Measurements from ENCODE around the gene ATXN7L2. TPM values are rescaled to one million over a fixed set of nuclear protein-coding genes. Genes with fewer than 3 reads are reported as not detected.

Gene ATXN7L2
- total RNA-seq, 1 donor from 2014 or later, result 5.9 TPM

- H3K4me1 ChIP-seq, result peaks cover 0 to 15% of the 10 kb centered on the region in 2 donors
- DNase-seq (ENCODE audit: low spot score in 2 of 2), result no peak
- no peak for TF ChIP-seq CTCF (IDR thresholded peaks at IDR 0.05)
- H3K36me3 ChIP-seq, result no peaks in the 10 kb centered on the region
- H3K27ac ChIP-seq, result no peak overlapping the region
- H3K9me3 ChIP-seq, result no peaks in the 10 kb centered on the region
- no peaks in the 10 kb centered on the region for H3K27me3 ChIP-seq
- intact Hi-C loops (cut with DNase I), result no loop called here
- no peak overlapping the region for H3K4me3 ChIP-seq
These were observed 29.5 kb downstream of the ATXN7L2 start for GRCh38 chr1:109513110-109513710.

GRCh38 chr1:109514846-109515245, 31.1 kb downstream of the ATXN7L2 start:
- Histone ChIP-seq H3K27ac (no peak overlapping the region), H3K27me3 (no peaks in the 10 kb centered on the region), H3K4me3 (no peak overlapping the region), H3K36me3 (no peaks in the 10 kb centered on the region), H3K9me3 (no peaks in the 10 kb centered on the region), H3K4me1 (peaks cover 0 to 7% of the 10 kb centered on the region in 2 donors)
- no peak for DNase-seq (ENCODE audit: low spot score in 2 of 2)
- intact Hi-C loops (cut with DNase I), result no loop called here
- no peak for TF ChIP-seq CTCF (IDR thresholded peaks at IDR 0.05)

GRCh38 chr1:109516872-109517271, 33.2 kb downstream of the ATXN7L2 start:
- H3K36me3 ChIP-seq, result no peaks in the 10 kb centered on the region
- no peak overlapping the region for H3K27ac ChIP-seq
- intact Hi-C loops (cut with DNase I), result no loop called here
- H3K4me3 ChIP-seq, result no peak overlapping the region
- no peaks in the 10 kb centered on the region for H3K27me3 ChIP-seq
- TF ChIP-seq CTCF (IDR thresholded peaks at IDR 0.05), result no peak
- DNase-seq (ENCODE audit: low spot score in 2 of 2), result no peak
- no peaks in the 10 kb centered on the region for H3K4me1 ChIP-seq
- H3K9me3 ChIP-seq, result no peaks in the 10 kb centered on the region

- no peak for TF ChIP-seq CTCF (IDR thresholded peaks at IDR 0.05)
- Histone ChIP-seq H3K36me3 (no peaks in the 10 kb centered on the region), H3K4me1 (no peaks in the 10 kb centered on the region), H3K27me3 (no peaks in the 10 kb centered on the region), H3K9me3 (no peaks in the 10 kb centered on the region), H3K27ac (no peak overlapping the region), H3K4me3 (no peak overlapping the region)
- intact Hi-C loops (cut with DNase I), result no loop called here
- DNase-seq (ENCODE audit: low spot score in 2 of 2), result no peak
These were observed 33.6 kb downstream of the ATXN7L2 start for GRCh38 chr1:109517337-109517736.

GRCh38 chr1:109521002-109521951, 37.6 kb downstream of the ATXN7L2 start:
- no peaks in the 10 kb centered on the region for H3K27me3 ChIP-seq
- no peak for DNase-seq (ENCODE audit: low spot score in 2 of 2)
- H3K36me3 ChIP-seq, result no peaks in the 10 kb centered on the region
- no peaks in the 10 kb centered on the region for H3K9me3 ChIP-seq
- no peak for TF ChIP-seq CTCF (IDR thresholded peaks at IDR 0.05)
- no peak overlapping the region for H3K4me3 ChIP-seq
- H3K4me1 ChIP-seq, result no peaks in the 10 kb centered on the region
- intact Hi-C loops (cut with DNase I), result no loop called here
- no peak overlapping the region for H3K27ac ChIP-seq
